Omental fat pad (tissue), 4 donors: Measurements from ENCODE around the gene CNTNAP2. TPM values are rescaled to one million over a fixed set of nuclear protein-coding genes. Genes with fewer than 3 reads are reported as not detected.
"Not testable (repeated sequence)": the region's sequence is repeated elsewhere in the genome, so short reads cannot be mapped to it uniquely, and the experiment has no call there.

Experiments used
- ATAC-seq: fragments of 150-250 bp; one replicate; pipeline ENCODE4 v1.9.1; 2016; ENCODE audit warnings: mild to moderate bottlenecking, moderate library complexity; ENCODE audit not compliant: low FRiP score
- DNase-seq: peaks from one replicate; pipeline ENCODE4 v3.0.0-alpha.2; 2019; ENCODE audit warnings: low spot score
- CTCF ChIP-seq, 3 donors: fragments of 450-650 bp; IDR thresholded peaks; one replicate each; pipeline ENCODE4 v1.5.1; 2016 to 2017; ENCODE audit warnings: antibody characterized with exemption in 3 of 3, mild to moderate bottlenecking in 3 of 3, moderate library complexity in 2 of 3
- small RNA-seq: library from RNA; depleted of rRNA; stranded (forward); fragments of <200 nt; gene quantifications from one replicate; pipeline ENCODE3, GENCODE V24; 2016
- total RNA-seq, 4 donors: library from RNA; depleted of rRNA; stranded (reverse); fragments of >200 nt; gene quantifications; one replicate each; pipeline ENCODE4 v1.1.0, GENCODE V29; 2016

The CNTNAP2 gene
- total RNA-seq, 4 donors from 2014 or later: 0.38 to 1.5 (median 1.1) TPM; not detected in 1

GRCh38 chr7:148464947-148465346 lies 2348.3 kb downstream of the CNTNAP2 start:
- no peak for ATAC-seq
- TF ChIP-seq CTCF (IDR thresholded peaks at IDR 0.05): no peak
- DNase-seq: no peak

- not testable (repeated sequence) for DNase-seq
Measured at GRCh38 chr7:148465441-148465840, 2348.8 kb downstream of the CNTNAP2 start.

DNA sequence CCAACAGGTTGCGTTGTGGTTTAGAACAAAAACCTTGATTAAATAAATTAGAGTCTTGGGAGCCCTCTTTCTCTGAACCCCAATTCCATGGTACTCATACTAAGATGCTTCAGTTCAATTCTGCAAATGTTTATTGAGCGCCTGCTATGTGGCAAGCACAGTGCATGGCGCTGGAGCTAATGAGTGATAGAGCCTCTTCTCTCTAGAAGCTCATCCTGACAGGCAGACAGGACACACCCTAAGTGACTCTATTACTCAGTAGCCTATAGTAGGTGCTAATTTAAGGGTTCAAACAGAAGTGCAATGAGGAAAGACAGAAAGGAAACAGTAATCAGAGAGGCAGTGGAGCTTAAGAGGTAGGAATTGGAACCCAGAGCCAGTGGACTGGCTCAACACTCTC lies 2349.5 kb downstream of the CNTNAP2 start:
- ATAC-seq (no peak), DNase-seq (no peak)
- no peak for TF ChIP-seq CTCF (IDR thresholded peaks at IDR 0.05)

More at GRCh38 chr7:148465441-148465840, 2348.8 kb downstream of the CNTNAP2 start:
- not testable (repeated sequence) for ATAC-seq

GRCh38 chr7:148468700-148469098 lies 2352.1 kb downstream of the CNTNAP2 start:
- ATAC-seq (no peak), DNase-seq (no peak)
- no peak for TF ChIP-seq CTCF (IDR thresholded peaks at IDR 0.05)

Small RNAs within 50 kb of the gene (small RNA-seq; reads per million reads assigned to genes)
- gene AC005518.2 (not detected), gene MIR548F4 (not detected), gene RANP2 (not detected), gene RF00012 (not detected), gene RF00019 (not detected), gene RF02271 (not detected), gene RN7SL456P (not detected), gene RN7SL72P (not detected), gene RNA5SP249 (not detected), gene RNU6-1184P (not detected)
